Measurements from ENCODE around the gene APBB2. TPM values are rescaled to one million over a fixed set of nuclear protein-coding genes. Genes with fewer than 3 reads are reported as not detected.

APBB2 gene
- total and polyA plus RNA-seq, 2 of the 4 experiments (the other 2 are of a cell fraction) = 47.9 to 75.5 TPM

DNA sequence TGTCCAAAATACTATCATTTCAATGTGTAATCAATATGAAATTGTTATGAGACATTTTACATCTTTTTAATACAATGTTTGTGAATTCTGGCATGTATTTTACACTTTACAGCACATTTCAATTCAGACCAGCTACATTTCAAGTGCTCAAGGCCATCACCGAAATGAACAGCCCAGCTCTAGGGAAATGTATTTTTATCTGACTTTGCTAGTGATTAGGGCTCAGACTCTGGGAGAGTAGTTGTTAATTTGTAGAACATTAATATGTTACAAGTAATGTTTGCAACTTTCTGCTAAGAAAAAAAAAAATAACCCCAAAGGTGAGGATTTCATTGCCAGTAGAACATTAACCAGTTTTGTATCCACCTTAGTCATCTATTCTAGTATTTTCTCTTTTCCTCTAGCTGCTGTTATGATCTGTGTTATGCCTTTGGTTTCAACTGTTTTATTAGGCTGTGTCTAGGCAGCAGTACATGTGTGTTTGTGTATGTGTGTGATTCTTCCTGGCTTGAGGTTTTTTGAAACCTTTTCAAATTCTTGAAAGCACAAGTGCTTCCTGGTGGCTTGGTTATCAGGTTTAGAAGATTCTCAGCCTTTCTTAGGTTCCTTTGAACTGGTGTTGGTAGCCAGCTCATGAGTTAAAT lies 338.7 kb downstream of the APBB2 start:
- Histone ChIP-seq H2BK120ac (ENCODE audit: low read depth, low read length) (no peak overlapping the region), H2BK20ac (ENCODE audit: low read depth, low read length) (no peak overlapping the region), H3K4me2 (ENCODE audit: low read depth, low read length) (no peak overlapping the region), H2BK15ac (ENCODE audit: low read depth, low read length) (no peak overlapping the region), H3K4me3 (ENCODE audit: insufficient read depth, low read depth, low read length) (no peak overlapping the region), H2AK9ac (replicated peaks; ENCODE audit: low read depth, low read length, poor library complexity) (no peak overlapping the region), H3K9me1 (ENCODE audit: insufficient read depth, low read length) (peaks cover 8% of the 10 kb centered on the region), H2AFZ (replicated peaks; ENCODE audit: low read length, poor library complexity) (no peak overlapping the region), H3K9me3 (ENCODE audit: control insufficient read depth, insufficient read depth, low read length) (no peaks in the 10 kb centered on the region), H4K91ac (ENCODE audit: insufficient read depth, low read depth, low read length) (no peak overlapping the region), H3K27me3 (ENCODE audit: control insufficient read depth, insufficient read depth, low read length) (no peaks in the 10 kb centered on the region), H3K79me1 (ENCODE audit: low read depth in 1 of 2, low read length in 2 of 2) (no peaks in the 10 kb centered on the region; a peak in 1 of 4 replicates), H3K4me1 (ENCODE audit: control insufficient read depth, insufficient read depth, low read length) (no peaks in the 10 kb centered on the region), H4K8ac (ENCODE audit: low read depth in 2 of 2, low read length in 2 of 2) (no peak overlapping the region), H3K27ac (ENCODE audit: insufficient read depth, low read length) (no peak overlapping the region), H3K23ac (ENCODE audit: low read depth, low read length) (no peak overlapping the region), H3K36me3 (ENCODE audit: control insufficient read depth, insufficient read depth, low read length) (peaks cover 9% of the 10 kb centered on the region), H4K20me1 (ENCODE audit: insufficient read depth, low read length) (no peaks in the 10 kb centered on the region), H3K9ac (ENCODE audit: low read depth, low read length) (no peak overlapping the region), H3K4ac (ENCODE audit: low read depth, low read length) (no peak overlapping the region), H2BK5ac (ENCODE audit: low read depth, low read length, poor library complexity, severe bottlenecking) (no peak overlapping the region), H3K14ac (replicated peaks; ENCODE audit: low read depth, low read length) (no peak overlapping the region), H3K56ac (ENCODE audit: extremely low read depth, insufficient read depth, low read length) (no peak overlapping the region), H3K18ac (ENCODE audit: low read depth, low read length) (no peak overlapping the region), H2AK5ac (ENCODE audit: low read depth, low read length) (no peak overlapping the region), H4K5ac (ENCODE audit: low read depth, low read length) (no peak overlapping the region)
- ChIA-PET CTCF (no interaction called here), POLR2A (ENCODE audit: unreplicated experiment) (no interaction called here)
- DNase-seq = no peak
- in situ Hi-C loops (cut with MboI; ENCODE audit: low sequenced_read_pairs) (no loop called here), dilution Hi-C loops (cut with HindIII; ENCODE audit: low sequenced_read_pairs, unreplicated experiment) (no loop called here), intact Hi-C loops (cut with micrococcal nuclease) (no loop called here)
- no peak for ATAC-seq (ENCODE audit: low read depth)
- BruUV-seq (replicated peaks) = no TSS peak
- TF ChIP-seq MXI1 (IDR thresholded peaks at IDR 0.05; ENCODE audit: borderline replicate concordance, low read depth, low read length) = no peak
- TF ChIP-seq ELK1 (IDR thresholded peaks at IDR 0.05; ENCODE audit: borderline replicate concordance, low read depth, low read length) = no peak
- TF ChIP-seq RCOR1 (IDR thresholded peaks at IDR 0.05; ENCODE audit: insufficient replicate concordance, low read length) = no peak
- TF ChIP-seq FOS (IDR thresholded peaks at IDR 0.05; ENCODE audit: low read depth, low read length) = no peak
- TF ChIP-seq NFE2L2 (IDR thresholded peaks at IDR 0.05; ENCODE audit: low read depth, low read length) = no peak
- no peak for TF ChIP-seq CEBPB (IDR thresholded peaks at IDR 0.05; ENCODE audit: low read depth, low read length)
- no peak for TF ChIP-seq MAFK (IDR thresholded peaks at IDR 0.05; ENCODE audit: low read depth, low read length)
- TF ChIP-seq, protein P1, sequence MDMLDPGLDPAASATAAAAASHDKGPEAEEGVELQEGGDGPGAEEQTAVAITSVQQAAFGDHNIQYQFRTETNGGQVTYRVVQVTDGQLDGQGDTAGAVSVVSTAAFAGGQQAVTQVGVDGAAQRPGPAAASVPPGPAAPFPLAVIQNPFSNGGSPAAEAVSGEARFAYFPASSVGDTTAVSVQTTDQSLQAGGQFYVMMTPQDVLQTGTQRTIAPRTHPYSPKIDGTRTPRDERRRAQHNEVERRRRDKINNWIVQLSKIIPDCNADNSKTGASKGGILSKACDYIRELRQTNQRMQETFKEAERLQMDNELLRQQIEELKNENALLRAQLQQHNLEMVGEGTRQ (IDR thresholded peaks at IDR 0.05; ENCODE audit: low read depth, low read length) = no peak
- TF ChIP-seq RAD21 (IDR thresholded peaks at IDR 0.05; ENCODE audit: low read length) = no peak
- TF ChIP-seq RFX5 (IDR thresholded peaks at IDR 0.05; ENCODE audit: low read depth, low read length) = no peak
- no CpG with 5 or more reads among the region's 1 CpG for WGBS, 2 experiments (ENCODE audit: extremely low coverage in 2 of 2, insufficient read length in 1 of 2)

All from IMR-90 (cell line).